K562 (cell line): ENCODE measurements around the gene HDAC6. TPM values are rescaled to one million over a fixed set of nuclear protein-coding genes. Genes with fewer than 3 reads are reported as not detected.

Experiments
- ATAC-seq: fragments of 200-7000 bp; cut with Tn5 transposase; 3 replicates; pipeline ENCODE4 v1.9.1; 2020; ENCODE audit warnings: moderate library complexity
- BruUV-seq: library from RNA; stranded (reverse); fragments of 400-500 nt; replicated peaks from 2 replicates; lab custom pipeline; 2021; lab: Mats Ljungman, UMichigan
- CTCF ChIA-PET: fragments of 300-600 bp; formaldehyde crosslinking; extraction: SDS; loops from one replicate; lab custom pipeline; 2021; ENCODE audit warnings: low intra/inter-chr PET ratio; lab: Yijun Ruan, JAX
- POLR2A ChIA-PET: fragments of 300-600, 350-650 bp; sonication (Branson Sonifier 250); formaldehyde crosslinking; extraction: SDS; loops from one replicate; lab custom pipeline; 2021; ENCODE audit warnings: antibody characterized with exemption, inconsistent platforms; lab: Yijun Ruan, JAX
- DNase-seq, 4 experiments: peaks; one replicate each; pipeline versions ENCODE4 v3.0.0 to v3.0.0-alpha.2; 2011 to 2018; ENCODE audit warnings: low spot score in 3 of 4, mixed read lengths in 3 of 4; ENCODE audit errors: extremely low read depth in 1 of 4
- FAIRE-seq: peaks from 2 replicates; lab custom pipeline; 2011; peaks lifted over from hg19 to GRCh38; lab: Jason Lieb, UNC
- H2AFZ ChIP-seq: 2 replicates; pipeline ENCODE4 v1.6.0; 2011; ENCODE audit warnings: low read depth, low read length, control low read depth, inconsistent platforms
- H3K27ac ChIP-seq: fragments of 200-600 bp; 3 replicates; pipeline ENCODE4 v1.8.0; 2011; ENCODE audit warnings: low read depth, mild to moderate bottlenecking, control low read depth, inconsistent platforms, low read length, moderate library complexity, mixed read lengths; ENCODE audit errors: extremely low read depth
- H3K27me3 ChIP-seq, 2 experiments: fragments of 300-600 bp in 1 of 2; 2 replicates in 1 of 2; 3 replicates in 1 of 2; pipeline versions ENCODE4 v1.6.0 to v1.8.0; 2011; ENCODE audit warnings: inconsistent platforms in 2 of 2, low read length in 2 of 2, mild to moderate bottlenecking in 1 of 2, mixed read lengths in 1 of 2, moderate library complexity in 1 of 2; ENCODE audit not compliant: control insufficient read depth in 2 of 2, insufficient read depth in 2 of 2
- H3K36me3 ChIP-seq: fragments of 300-600 bp; 3 replicates; pipeline ENCODE4 v1.8.0; 2011; ENCODE audit warnings: mild to moderate bottlenecking, low read length, inconsistent platforms; ENCODE audit not compliant: control insufficient read depth, insufficient read depth
- H3K4me1 ChIP-seq, 2 experiments: fragments of 200-600 bp in 1 of 2; replicated peaks in 1 of 2; 2 replicates in 1 of 2; 3 replicates in 1 of 2; pipeline versions ENCODE4 v1.5.1 to v1.8.0; 2011; ENCODE audit warnings: inconsistent platforms in 2 of 2, low read length in 2 of 2, mild to moderate bottlenecking in 1 of 2, mixed read lengths in 1 of 2, moderate library complexity in 1 of 2; ENCODE audit not compliant: control insufficient read depth in 2 of 2, insufficient read depth in 2 of 2
- H3K4me2 ChIP-seq: 2 replicates; pipeline ENCODE4 v1.6.1; 2011; ENCODE audit warnings: low read length, control low read depth, inconsistent platforms, mixed read lengths; ENCODE audit not compliant: insufficient read depth
- H3K4me3 ChIP-seq: fragments of 200-600 bp; sonication (generic), shearing (Covaris generic); 2 replicates; pipeline ENCODE4 v1.5.1; 2016; ENCODE audit warnings: control low read depth, inconsistent platforms
- H3K79me2 ChIP-seq: fragments of 200-600 bp; 3 replicates; pipeline ENCODE4 v1.8.0; 2011; ENCODE audit warnings: low read length, inconsistent platforms; ENCODE audit not compliant: control insufficient read depth, insufficient read depth
- H3K9ac ChIP-seq, 2 experiments: 2 replicates each; pipeline versions ENCODE4 v1.6.0 to v1.6.1; 2011; ENCODE audit warnings: low read depth in 2 of 2, low read length in 2 of 2, control low read depth in 1 of 2, inconsistent platforms in 1 of 2, mild to moderate bottlenecking in 1 of 2, mixed read lengths in 1 of 2; ENCODE audit not compliant: insufficient read depth in 1 of 2
- H3K9me1 ChIP-seq: one replicate; pipeline ENCODE4 v1.6.0; 2011; ENCODE audit warnings: inconsistent platforms, mild to moderate bottlenecking, low read length, moderate library complexity; ENCODE audit not compliant: control insufficient read depth, insufficient read depth
- H3K9me3 ChIP-seq: replicated peaks from 2 replicates; pipeline ENCODE4 v1.5.1; 2011; ENCODE audit warnings: low read depth, low read length, inconsistent platforms; ENCODE audit not compliant: control insufficient read depth, insufficient read depth
- H4K20me1 ChIP-seq: replicated peaks from 2 replicates; pipeline ENCODE4 v1.6.1; 2011; ENCODE audit warnings: low read length, inconsistent platforms, mixed read lengths; ENCODE audit not compliant: control insufficient read depth, insufficient read depth
- JUN ChIP-seq, 2 experiments: sonication (generic) in 1 of 2; formaldehyde crosslinking in 1 of 2; IDR thresholded peaks; 2 replicates each; pipeline versions ENCODE4 v1.6.1 to v1.8.0; 2012 to 2022; ENCODE audit warnings: borderline replicate concordance in 2 of 2, mild to moderate bottlenecking in 2 of 2, improper control_type of control experiment in 1 of 2, low read depth in 1 of 2, low read length in 1 of 2, missing genetic modification reagents in 1 of 2
- ZNF146 ChIP-seq: IDR thresholded peaks from one replicate; pipeline ENCODE4 v1.6.1; 2018; ENCODE audit warnings: missing compliant biosample characterization; ENCODE audit not compliant: unreplicated experiment
- ZNF24 ChIP-seq: fragments of 450-650 bp; IDR thresholded peaks from 2 replicates; pipeline ENCODE4 v1.6.1; 2016
- ZNF764 ChIP-seq: fragments of 250-450 bp; sonication (Bioruptor Pico); IDR thresholded peaks from 2 replicates; pipeline ENCODE4 v1.4.0; 2020; ENCODE audit warnings: low read depth, mild to moderate bottlenecking, moderate library complexity
- WGBS: fragments of 100-300 bp; shearing (Covaris generic); methylation state at CpG from one replicate; pipeline ENCODE4 v1.1.6; 2016; ENCODE audit warnings: low coverage, mixed read lengths; ENCODE audit not compliant: insufficient coverage; ENCODE audit errors: missing lambda C conversion rate; 5-methylcytosine and 5-hydroxymethylcytosine counted together
- in situ Hi-C: fragments of 300-500 bp; cut with MboI; formaldehyde crosslinking; loops from 4 replicates; pipeline ENCODE4 v1.15.0; 2018; ENCODE audit warnings: inconsistent platforms, mixed read lengths
- intact Hi-C: fragments of 100-400 bp; cut with micrococcal nuclease; formaldehyde crosslinking; loops from 2 replicates; pipeline ENCODE4 v1.14.2; 2022
- polyA plus RNA-seq, 8 experiments: library from polyadenylated mRNA; depleted of rRNA in 4 of 8; stranded (reverse) in 5 of 8; unstranded in 3 of 8; fragments of >200 nt; fragmentation: Nextera tagmentation in 2 of 8; fragmentation: Illumina TruSeq in 1 of 8; extraction: Ambion mirVana in 2 of 8; extraction: Trizol in 1 of 8; gene quantifications; 2 replicates each; pipeline versions ENCODE4 v1.2.1 to v1.2.3, GENCODE V29; 2011 to 2014; ENCODE audit warnings: inconsistent platforms in 1 of 8, missing spikeins in 1 of 8
- total RNA-seq, 7 experiments: library from RNA; depleted of rRNA in 6 of 7; stranded (reverse); fragments of >200 nt in 6 of 7; fragmentation: Illumina TruSeq in 2 of 7; extraction: Trizol in 2 of 7; gene quantifications; 2 replicates each; pipeline versions ENCODE4 v1.2.1 to v1.2.3, GENCODE V29; 2011 to 2021; ENCODE audit warnings: low replicate concordance in 1 of 7
- TF ChIP-seq, protein P1 (sequence below): fragments of 450-650 bp; conservative IDR thresholded peaks from 2 replicates; pipeline ENCODE4 v1.6.1; 2016; ENCODE audit warnings: missing genetic modification characterization, low read depth, mild to moderate bottlenecking, control low read depth, missing compliant biosample characterization
- TF ChIP-seq, protein P2 (sequence below): IDR thresholded peaks from 2 replicates; pipeline ENCODE4 v1.6.1; 2011; ENCODE audit warnings: borderline replicate concordance, low read depth, mild to moderate bottlenecking, moderate library complexity, low read length; ENCODE audit not compliant: insufficient read depth, poor library complexity, severe bottlenecking

The HDAC6 gene
- total and polyA plus RNA-seq, 9 of the 15 experiments (the other 6 are each of a cell fraction or from before 2014, with no cell fraction given): 29.9 to 101 (median 71.2) TPM

DNA sequence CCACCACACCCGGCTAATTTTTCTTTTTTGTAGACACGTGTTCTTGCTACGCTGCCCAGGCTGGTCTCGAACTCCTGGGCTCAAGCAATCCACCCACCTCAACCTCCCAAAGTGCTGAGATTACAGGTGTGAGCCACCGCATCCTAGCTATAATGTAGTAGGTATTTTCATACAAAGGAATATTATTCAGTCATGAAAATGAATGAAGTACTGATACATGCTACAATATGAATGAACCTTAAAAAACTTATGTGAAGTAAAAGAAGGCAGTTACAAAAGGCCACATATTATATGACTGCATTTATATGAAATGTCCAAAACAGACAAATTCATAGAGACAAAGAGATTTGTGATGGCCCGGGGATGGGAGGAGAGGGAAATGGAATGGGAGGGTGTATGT is 20.2 kb upstream of the HDAC6 start:
- Histone ChIP-seq H3K4me2 (no peak overlapping the region), H2AFZ (no peak overlapping the region), H3K27me3 (no peaks in the 10 kb centered on the region), H3K9me3 (no peaks in the 10 kb centered on the region), H3K4me3 (no peak overlapping the region), H3K9ac (no peak overlapping the region), H3K9me1 (no peaks in the 10 kb centered on the region), H3K36me3 (no peaks in the 10 kb centered on the region), H4K20me1 (no peaks in the 10 kb centered on the region), H3K4me1 (peaks cover 56 to 59% of the 10 kb centered on the region in 2 experiments; a peak in 4 of 5 replicates), H3K79me2 (peaks cover 66% of the 10 kb centered on the region), H3K27ac (no peak overlapping the region; the same call in 2 of the 3 replicates)
- TF ChIP-seq JUN (IDR thresholded peaks at IDR 0.05; ENCODE audit: borderline replicate concordance, low read depth, low read length) (no peak), JUN (CRISPR knock-in tag; IDR thresholded peaks at IDR 0.05; ENCODE audit: borderline replicate concordance) (no peak), ZNF24 (peak; percentile 64; the same call in 1 of the 2 replicates), ZNF146 (CRISPR knock-in tag) (peak; percentile 68)
- 89% methylated on average over 6 of the region's 6 CpGs for WGBS
- intact Hi-C loops (no loop called here), in situ Hi-C loops (no loop called here)
- DNase-seq (no peak), FAIRE-seq (no peak), ATAC-seq (no peak)
- BruUV-seq: no TSS peak
- ChIA-PET CTCF (no interaction called here), POLR2A (no interaction called here)

GRCh38 chrX:48782216-48782615 is 19.7 kb upstream of the HDAC6 start:
- in situ Hi-C loops: no loop called here
- DNase-seq (no peak), ATAC-seq (no peak), FAIRE-seq (no peak)
- H2AFZ ChIP-seq: 0 out of 2 replicates have a peak overlapping the region, but pooled peaks have one; percentile 10
- ChIA-PET CTCF (no interaction called here), POLR2A (no interaction called here)
- no TSS peak for BruUV-seq
- no peaks in the 10 kb centered on the region for H3K27me3 ChIP-seq
- TF ChIP-seq ZNF764 (CRISPR knock-in tag): no peak
- TF ChIP-seq, protein P1, sequence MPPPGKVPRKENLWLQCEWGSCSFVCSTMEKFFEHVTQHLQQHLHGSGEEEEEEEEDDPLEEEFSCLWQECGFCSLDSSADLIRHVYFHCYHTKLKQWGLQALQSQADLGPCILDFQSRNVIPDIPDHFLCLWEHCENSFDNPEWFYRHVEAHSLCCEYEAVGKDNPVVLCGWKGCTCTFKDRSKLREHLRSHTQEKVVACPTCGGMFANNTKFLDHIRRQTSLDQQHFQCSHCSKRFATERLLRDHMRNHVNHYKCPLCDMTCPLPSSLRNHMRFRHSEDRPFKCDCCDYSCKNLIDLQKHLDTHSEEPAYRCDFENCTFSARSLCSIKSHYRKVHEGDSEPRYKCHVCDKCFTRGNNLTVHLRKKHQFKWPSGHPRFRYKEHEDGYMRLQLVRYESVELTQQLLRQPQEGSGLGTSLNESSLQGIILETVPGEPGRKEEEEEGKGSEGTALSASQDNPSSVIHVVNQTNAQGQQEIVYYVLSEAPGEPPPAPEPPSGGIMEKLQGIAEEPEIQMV: no peak
- TF ChIP-seq, protein P2, sequence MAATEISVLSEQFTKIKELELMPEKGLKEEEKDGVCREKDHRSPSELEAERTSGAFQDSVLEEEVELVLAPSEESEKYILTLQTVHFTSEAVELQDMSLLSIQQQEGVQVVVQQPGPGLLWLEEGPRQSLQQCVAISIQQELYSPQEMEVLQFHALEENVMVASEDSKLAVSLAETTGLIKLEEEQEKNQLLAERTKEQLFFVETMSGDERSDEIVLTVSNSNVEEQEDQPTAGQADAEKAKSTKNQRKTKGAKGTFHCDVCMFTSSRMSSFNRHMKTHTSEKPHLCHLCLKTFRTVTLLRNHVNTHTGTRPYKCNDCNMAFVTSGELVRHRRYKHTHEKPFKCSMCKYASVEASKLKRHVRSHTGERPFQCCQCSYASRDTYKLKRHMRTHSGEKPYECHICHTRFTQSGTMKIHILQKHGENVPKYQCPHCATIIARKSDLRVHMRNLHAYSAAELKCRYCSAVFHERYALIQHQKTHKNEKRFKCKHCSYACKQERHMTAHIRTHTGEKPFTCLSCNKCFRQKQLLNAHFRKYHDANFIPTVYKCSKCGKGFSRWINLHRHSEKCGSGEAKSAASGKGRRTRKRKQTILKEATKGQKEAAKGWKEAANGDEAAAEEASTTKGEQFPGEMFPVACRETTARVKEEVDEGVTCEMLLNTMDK: no peak
- H3K4me2 ChIP-seq: peak overlapping the region; percentile 93
- H4K20me1 ChIP-seq: no peaks in the 10 kb centered on the region
- 33% methylated on average over 2 of the region's 2 CpGs for WGBS
- peak overlapping the region; percentile 71 for H3K27ac ChIP-seq
- peak overlapping the region in 1 of 2 experiments; percentile 43; a peak in 2 of 4 replicates for H3K9ac ChIP-seq
- peaks cover 51 to 56% of the 10 kb centered on the region in 2 experiments; a peak in 4 of 5 replicates for H3K4me1 ChIP-seq
- H3K36me3 ChIP-seq: peaks cover 1% of the 10 kb centered on the region; the same call in 1 of the 3 replicates
- H3K4me3 ChIP-seq: no peak overlapping the region
- intact Hi-C loops: no loop called here
- H3K9me1 ChIP-seq: no peaks in the 10 kb centered on the region
- peaks cover 68% of the 10 kb centered on the region for H3K79me2 ChIP-seq
- no peaks in the 10 kb centered on the region for H3K9me3 ChIP-seq
